NB4 (cell line): ENCODE results near the gene EEPD1.

Experiments used
- DNase-seq: peaks from one replicate; pipeline ENCODE4 v3.0.0; 2010; ENCODE audit warnings: low read depth
- H3K4me3 ChIP-seq: one replicate; pipeline ENCODE4 v1.5.1; 2011; ENCODE audit warnings: mild to moderate bottlenecking, low read depth, low read length, moderate library complexity
- CTCF ChIP-seq: IDR thresholded peaks from one replicate; pipeline ENCODE4 v1.5.1; 2012; ENCODE audit warnings: low read depth, low read length
- MAX ChIP-seq: IDR thresholded peaks from 2 replicates; pipeline ENCODE4 v1.6.1; 2011; ENCODE audit warnings: low read depth, low read length
- MYC ChIP-seq: IDR thresholded peaks from 2 replicates; pipeline ENCODE4 v1.6.1; 2011; ENCODE audit warnings: low read depth, low read length
- POLR2A ChIP-seq: IDR thresholded peaks from 2 replicates; pipeline ENCODE4 v1.6.1; 2011; ENCODE audit warnings: mild to moderate bottlenecking; ENCODE audit not compliant: insufficient read length; ENCODE audit errors: extremely low read depth

The EEPD1 gene

GRCh38 chr7:36277249-36277542, 124.1 kb downstream of the EEPD1 start:
- DNase-seq = peak; percentile 17
- no peak for TF ChIP-seq MYC
- TF ChIP-seq MAX = no peak
- no peak for TF ChIP-seq CTCF

GRCh38 chr7:36278069-36278619, 125.1 kb downstream of the EEPD1 start:
- no peak overlapping the region for H3K4me3 ChIP-seq
- TF ChIP-seq CTCF = no peak
- TF ChIP-seq MAX = no peak
- TF ChIP-seq MYC = no peak
- no peak for TF ChIP-seq POLR2A
- DNase-seq = no peak

More at GRCh38 chr7:36277249-36277542, 124.1 kb downstream of the EEPD1 start:
- H3K4me3 ChIP-seq = no peak overlapping the region

- no peak for TF ChIP-seq MAX
- no peak for TF ChIP-seq POLR2A
- TF ChIP-seq CTCF = no peak
- no peak for TF ChIP-seq MYC
- H3K4me3 ChIP-seq = no peak overlapping the region
- DNase-seq = no peak
Measured at GRCh38 chr7:36278620-36279172, 125.6 kb downstream of the EEPD1 start.

GRCh38 chr7:36279200-36279925, 126.3 kb downstream of the EEPD1 start:
- H3K4me3 ChIP-seq = no peak overlapping the region
- DNase-seq = no peak
- TF ChIP-seq CTCF = no peak
- no peak for TF ChIP-seq POLR2A
- no peak for TF ChIP-seq MAX
- no peak for TF ChIP-seq MYC

- DNase-seq = no peak
- H3K4me3 ChIP-seq = no peak overlapping the region
- TF ChIP-seq MYC (no peak), POLR2A (no peak), MAX (no peak), CTCF (no peak)
Measured at GRCh38 chr7:36279926-36280315, 126.9 kb downstream of the EEPD1 start.
